Parathyroid adenoma (tissue), 2 donors: ENCODE data around the gene XYLT1.

Experiments
- H2AFZ ChIP-seq: fragments of 300-600 bp; sonication (generic); one replicate; pipeline ENCODE4 v1.7.0; 2017; ENCODE audit warnings: antibody characterized with exemption, mild to moderate bottlenecking
- H3K27ac ChIP-seq: fragments of 300-600 bp; sonication (generic); one replicate; pipeline ENCODE4 v1.7.0; 2017
- H3K27me3 ChIP-seq: fragments of 300-600 bp; sonication (generic); one replicate; pipeline ENCODE4 v1.7.0; 2017; ENCODE audit warnings: low read length; ENCODE audit not compliant: control insufficient read depth, insufficient read depth
- H3K36me3 ChIP-seq: fragments of 300-600 bp; sonication (generic); one replicate; pipeline ENCODE4 v1.7.0; 2017; ENCODE audit warnings: low read length; ENCODE audit not compliant: control insufficient read depth, insufficient read depth
- H3K4me1 ChIP-seq: fragments of 300-600 bp; sonication (generic); one replicate; pipeline ENCODE4 v1.7.0; 2017; ENCODE audit warnings: control low read depth
- H3K4me2 ChIP-seq: fragments of 300-600 bp; sonication (generic); one replicate; pipeline ENCODE4 v1.7.0; 2017; ENCODE audit warnings: low read length
- H3K4me3 ChIP-seq: fragments of 300-600 bp; sonication (generic); one replicate; pipeline ENCODE4 v1.7.0; 2017; ENCODE audit warnings: low read depth, low read length
- H3K79me2 ChIP-seq: fragments of 300-600 bp; sonication (generic); one replicate; pipeline ENCODE4 v1.7.0; 2017; ENCODE audit warnings: control low read depth
- H3K9ac ChIP-seq: fragments of 300-600 bp; sonication (generic); one replicate; pipeline ENCODE4 v1.7.0; 2017; ENCODE audit warnings: mild to moderate bottlenecking
- H3K9me3 ChIP-seq: fragments of 300-600 bp; sonication (generic); one replicate; pipeline ENCODE4 v1.7.0; 2017; ENCODE audit warnings: low read length; ENCODE audit not compliant: control insufficient read depth
- CTCF ChIP-seq: fragments of 300-600 bp; sonication (generic); IDR thresholded peaks from one replicate; pipeline ENCODE4 v1.7.0; 2017; ENCODE audit warnings: antibody characterized with exemption, mild to moderate bottlenecking
- donor health status: primary hyperparathyroidism.

Gene XYLT1

DNA sequence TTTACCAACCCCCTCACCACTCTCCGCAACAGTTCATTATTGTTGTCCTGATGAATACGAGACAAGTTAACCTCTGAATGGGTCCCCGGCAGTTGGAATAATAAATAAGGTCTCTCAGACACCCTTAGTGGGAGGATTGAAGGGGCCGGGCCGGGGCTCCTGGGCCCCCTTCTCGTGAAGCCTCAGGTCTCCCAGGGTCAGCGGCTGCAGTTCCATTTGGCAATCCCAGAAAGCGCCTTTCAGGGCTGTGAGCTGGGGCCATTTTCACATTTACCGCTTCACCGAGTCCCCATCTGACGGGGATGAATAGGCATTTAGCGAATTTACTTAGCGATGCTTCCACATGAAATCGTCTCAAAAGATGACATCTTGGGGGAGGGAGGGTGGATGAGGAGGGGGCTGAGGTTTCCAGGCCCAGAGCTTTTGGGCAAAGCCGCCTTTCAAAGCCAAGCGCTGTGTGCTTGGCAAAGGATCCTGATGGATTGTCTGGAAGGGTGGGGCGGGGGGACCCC lies 309.8 kb downstream of the XYLT1 start:
- H3K27me3 ChIP-seq: no peaks in the 10 kb centered on the region
- H3K27ac ChIP-seq: no peak overlapping the region
- H3K4me3 ChIP-seq: no peak overlapping the region
- H3K4me1 ChIP-seq: no peaks in the 10 kb centered on the region
- H3K4me2 ChIP-seq: no peak overlapping the region
- H3K9ac ChIP-seq: no peak overlapping the region
- no peaks in the 10 kb centered on the region for H3K79me2 ChIP-seq
- no peaks in the 10 kb centered on the region for H3K36me3 ChIP-seq
- no peak overlapping the region for H2AFZ ChIP-seq
- no peaks in the 10 kb centered on the region for H3K9me3 ChIP-seq
- TF ChIP-seq CTCF: no peak

- H3K9me3 ChIP-seq: no peaks in the 10 kb centered on the region
- no peaks in the 10 kb centered on the region for H3K4me1 ChIP-seq
- H2AFZ ChIP-seq: no peak overlapping the region
- no peak overlapping the region for H3K27ac ChIP-seq
- no peaks in the 10 kb centered on the region for H3K36me3 ChIP-seq
- no peak overlapping the region for H3K9ac ChIP-seq
- H3K79me2 ChIP-seq: no peaks in the 10 kb centered on the region
- H3K4me2 ChIP-seq: no peak overlapping the region
- TF ChIP-seq CTCF: no peak
- H3K4me3 ChIP-seq: no peak overlapping the region
- no peaks in the 10 kb centered on the region for H3K27me3 ChIP-seq
Measured at GRCh38 chr16:17160285-17160853, 310.4 kb downstream of the XYLT1 start.

- TF ChIP-seq CTCF: no peak
- Histone ChIP-seq H3K79me2 (no peaks in the 10 kb centered on the region), H3K27ac (no peak overlapping the region), H3K36me3 (no peaks in the 10 kb centered on the region), H3K4me1 (no peaks in the 10 kb centered on the region), H3K4me3 (no peak overlapping the region), H2AFZ (no peak overlapping the region), H3K9ac (no peak overlapping the region), H3K27me3 (no peaks in the 10 kb centered on the region), H3K9me3 (no peaks in the 10 kb centered on the region), H3K4me2 (no peak overlapping the region)
Measured at GRCh38 chr16:17159617-17160016, 311.1 kb downstream of the XYLT1 start.

DNA sequence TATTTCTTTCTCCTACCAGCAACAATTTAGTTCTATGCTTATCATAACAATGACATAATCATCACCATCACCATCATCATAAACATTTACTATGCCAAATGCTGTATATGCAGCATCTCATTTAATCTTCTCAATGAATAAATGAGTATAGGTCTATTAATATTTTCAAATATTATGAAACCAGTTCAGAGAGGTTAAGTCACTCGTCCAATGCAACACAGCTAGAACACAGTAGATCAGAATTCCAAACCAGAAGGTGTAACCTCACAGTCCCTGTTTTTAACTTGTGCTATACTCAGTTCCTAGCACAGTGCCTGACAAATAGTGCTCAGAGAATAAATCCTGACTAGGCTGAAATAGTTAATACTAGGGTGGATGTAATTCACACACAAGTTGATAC lies 314.8 kb downstream of the XYLT1 start:
- no peak overlapping the region for H3K27ac ChIP-seq
- H3K4me1 ChIP-seq: no peaks in the 10 kb centered on the region
- H2AFZ ChIP-seq: no peak overlapping the region
- no peak for TF ChIP-seq CTCF
- no peaks in the 10 kb centered on the region for H3K9me3 ChIP-seq
- H3K4me3 ChIP-seq: no peak overlapping the region
- H3K9ac ChIP-seq: no peak overlapping the region
- H3K79me2 ChIP-seq: no peaks in the 10 kb centered on the region
- no peak overlapping the region for H3K4me2 ChIP-seq
- H3K36me3 ChIP-seq: no peaks in the 10 kb centered on the region
- H3K27me3 ChIP-seq: no peaks in the 10 kb centered on the region

GRCh38 chr16:17155485-17155884 lies 315.3 kb downstream of the XYLT1 start:
- no peak for TF ChIP-seq CTCF
- Histone ChIP-seq H3K4me1 (no peaks in the 10 kb centered on the region), H2AFZ (no peak overlapping the region), H3K79me2 (no peaks in the 10 kb centered on the region), H3K9ac (no peak overlapping the region), H3K9me3 (no peaks in the 10 kb centered on the region), H3K4me2 (no peak overlapping the region), H3K27me3 (no peaks in the 10 kb centered on the region), H3K4me3 (no peak overlapping the region), H3K36me3 (no peaks in the 10 kb centered on the region), H3K27ac (no peak overlapping the region)
